ENCODE results near the gene ADAM19.

Gene ADAM19

DNA sequence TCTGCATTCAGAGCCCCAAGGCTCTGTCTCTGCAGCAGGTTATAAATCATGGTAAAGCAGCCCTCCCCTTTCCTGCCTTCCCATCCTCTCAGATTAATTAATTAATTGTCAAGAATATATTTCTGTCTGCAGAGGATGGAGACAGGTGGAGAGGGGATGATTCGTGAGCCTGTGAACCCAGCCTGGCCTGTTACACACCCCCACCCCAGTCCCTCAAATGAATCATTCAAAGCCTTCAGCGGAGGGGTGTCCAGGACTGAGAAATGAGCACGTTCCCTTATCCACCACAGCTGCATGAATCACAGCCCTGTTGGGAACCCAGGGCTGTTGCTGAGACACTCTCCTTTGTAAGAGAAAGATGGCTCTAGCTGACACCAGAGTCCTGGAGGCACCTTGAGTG, 59.6 kb downstream of the ADAM19 start:
- peak; percentile 96 for DNase-seq (ENCODE audit: low read depth)

DNA sequence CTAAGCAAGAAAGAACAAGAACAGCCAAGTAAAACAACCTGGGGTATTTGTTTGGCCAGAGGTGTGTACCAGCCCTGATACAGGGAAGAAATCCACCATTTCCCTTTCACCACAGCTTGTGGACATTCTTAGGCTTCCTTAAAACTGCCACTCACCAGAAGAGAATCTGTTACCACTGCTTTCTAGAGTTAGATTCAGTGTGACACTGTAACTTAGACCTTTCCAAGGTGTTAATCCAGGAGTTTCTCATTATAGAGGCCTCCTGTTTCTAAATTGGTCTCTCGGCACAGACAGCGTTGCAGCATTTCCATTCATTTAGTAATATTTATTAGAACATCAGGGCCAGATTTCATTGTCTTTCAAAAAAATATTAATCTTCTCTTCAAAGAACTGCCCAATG, 60.6 kb downstream of the ADAM19 start:
- DNase-seq (ENCODE audit: low read depth) = no peak

DNA sequence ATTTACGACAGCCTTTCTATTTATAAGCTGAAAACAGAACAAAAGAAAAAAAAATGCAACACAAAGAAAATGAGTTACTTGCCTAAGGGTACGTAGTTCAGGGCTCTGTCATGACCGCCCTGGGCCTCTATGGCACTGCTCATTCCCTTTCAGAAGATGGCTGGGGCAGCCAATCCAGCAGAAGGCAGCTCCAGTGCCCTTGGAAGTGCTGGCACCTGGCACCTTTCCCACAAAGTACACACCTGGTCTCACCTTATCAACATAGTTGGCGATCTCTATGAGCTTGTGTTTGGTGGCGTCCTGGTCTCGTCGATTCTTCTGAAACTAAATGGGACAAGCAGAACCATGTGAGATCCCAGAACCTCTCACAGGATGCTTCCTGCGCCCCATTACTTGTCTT, 62.4 kb downstream of the ADAM19 start:
- no peak for DNase-seq (ENCODE audit: low read depth)

DNA sequence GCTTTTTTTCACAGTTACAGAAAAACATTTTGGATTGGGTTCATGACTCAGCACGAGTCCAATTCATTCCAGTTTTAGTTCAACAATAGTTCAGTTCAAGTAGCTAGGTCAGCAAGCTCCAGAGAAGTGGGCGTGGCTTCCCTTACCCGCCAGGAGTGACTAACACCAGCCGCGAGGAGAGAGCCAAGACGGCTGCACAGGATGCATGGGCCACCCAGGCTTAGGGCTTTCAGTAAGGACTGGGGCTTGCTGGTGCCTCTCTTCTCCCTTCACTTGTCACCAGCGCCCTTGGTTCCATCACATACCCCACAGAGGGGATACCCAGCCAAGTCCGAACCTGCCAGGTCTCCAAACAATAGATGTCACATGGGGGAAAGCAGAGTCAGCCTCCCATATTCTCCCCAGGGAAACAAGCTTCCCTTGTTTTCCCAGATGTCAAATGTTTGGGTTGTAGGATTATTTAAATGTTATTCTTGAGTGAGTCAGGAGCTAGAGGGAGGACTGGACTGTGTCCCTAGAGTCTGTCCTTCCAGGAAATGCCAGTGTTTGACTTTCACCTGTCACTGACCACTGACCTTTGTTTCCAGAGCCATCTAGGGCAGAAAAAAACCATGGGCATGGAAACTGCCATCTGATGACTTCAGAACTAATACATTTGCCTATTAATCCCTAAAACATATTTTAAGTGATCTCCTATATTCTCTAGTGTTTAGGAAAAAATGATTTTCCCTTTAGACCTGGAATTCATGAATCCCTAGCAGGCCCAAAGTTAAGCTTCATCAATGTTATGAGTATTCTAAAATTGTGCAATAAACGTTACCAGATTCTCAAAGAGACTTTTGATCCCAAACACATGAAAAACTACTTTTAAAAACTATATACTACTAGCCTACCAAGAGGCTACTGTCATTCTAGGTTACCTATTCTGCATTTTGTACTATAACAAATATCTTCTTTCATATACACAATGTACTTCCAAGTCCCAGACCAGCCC, 63.6 kb downstream of the ADAM19 start:
- DNase-seq (ENCODE audit: low read depth) = peak; percentile 98

DNA sequence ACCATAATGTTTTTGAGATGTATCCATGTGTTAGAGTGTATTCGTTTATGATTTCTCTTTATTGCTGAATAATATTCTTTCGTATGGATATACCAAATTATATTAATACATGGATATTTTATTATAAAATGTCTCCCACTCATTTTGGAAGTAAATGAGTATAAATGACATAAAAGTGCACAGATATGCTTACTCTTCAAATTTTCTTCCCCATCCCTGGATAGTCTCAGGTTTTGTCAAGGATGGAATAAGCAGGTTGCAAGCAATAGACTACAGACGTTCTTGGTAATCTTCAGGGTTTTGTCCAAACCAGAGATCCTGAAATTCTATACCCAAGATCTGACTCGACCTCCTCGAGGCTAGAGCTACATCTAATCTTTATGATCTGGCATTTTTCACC, 64.9 kb downstream of the ADAM19 start:
- peak; percentile 10 for DNase-seq (ENCODE audit: low read depth)

DNA sequence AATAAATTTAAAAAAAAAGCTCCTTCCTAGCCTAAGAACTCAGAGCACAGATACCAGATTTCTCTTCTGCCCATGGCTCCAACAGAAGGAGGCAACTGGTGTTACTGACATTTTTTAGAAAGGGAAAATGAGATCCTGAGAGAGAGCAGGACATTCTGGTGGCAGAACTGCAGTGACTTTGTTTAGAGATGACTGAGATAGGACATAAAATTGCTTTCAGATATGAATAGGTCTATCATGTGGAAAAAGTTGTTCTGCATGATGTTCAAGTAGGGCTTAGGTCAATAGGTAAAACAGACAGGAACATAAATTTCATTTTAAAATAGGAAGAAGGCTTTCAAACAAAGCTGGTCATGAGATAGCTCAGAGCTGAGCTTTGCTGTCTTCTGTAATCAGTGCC, 66.0 kb downstream of the ADAM19 start:
- DNase-seq (ENCODE audit: low read depth) = no peak

DNA sequence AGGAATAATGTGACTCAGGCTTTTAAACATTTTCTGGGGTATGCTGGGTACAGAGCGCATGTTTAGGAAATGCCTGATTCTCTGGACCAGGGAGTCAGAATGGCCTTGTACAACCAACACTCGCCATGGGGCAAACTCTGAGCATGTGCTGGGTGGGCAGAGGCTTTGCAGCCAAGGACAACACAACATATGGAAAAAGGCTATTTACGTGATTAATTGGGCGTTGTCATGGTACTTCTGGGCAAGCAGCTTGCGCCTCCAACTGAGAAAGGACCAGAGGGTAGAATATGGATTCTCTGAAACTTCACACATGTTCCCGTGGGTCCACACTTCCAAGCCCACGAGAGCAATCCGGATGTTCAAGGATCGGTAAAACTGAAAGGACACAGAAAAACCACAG, 66.5 kb downstream of the ADAM19 start:
- no peak for DNase-seq (ENCODE audit: low read depth)

DNA sequence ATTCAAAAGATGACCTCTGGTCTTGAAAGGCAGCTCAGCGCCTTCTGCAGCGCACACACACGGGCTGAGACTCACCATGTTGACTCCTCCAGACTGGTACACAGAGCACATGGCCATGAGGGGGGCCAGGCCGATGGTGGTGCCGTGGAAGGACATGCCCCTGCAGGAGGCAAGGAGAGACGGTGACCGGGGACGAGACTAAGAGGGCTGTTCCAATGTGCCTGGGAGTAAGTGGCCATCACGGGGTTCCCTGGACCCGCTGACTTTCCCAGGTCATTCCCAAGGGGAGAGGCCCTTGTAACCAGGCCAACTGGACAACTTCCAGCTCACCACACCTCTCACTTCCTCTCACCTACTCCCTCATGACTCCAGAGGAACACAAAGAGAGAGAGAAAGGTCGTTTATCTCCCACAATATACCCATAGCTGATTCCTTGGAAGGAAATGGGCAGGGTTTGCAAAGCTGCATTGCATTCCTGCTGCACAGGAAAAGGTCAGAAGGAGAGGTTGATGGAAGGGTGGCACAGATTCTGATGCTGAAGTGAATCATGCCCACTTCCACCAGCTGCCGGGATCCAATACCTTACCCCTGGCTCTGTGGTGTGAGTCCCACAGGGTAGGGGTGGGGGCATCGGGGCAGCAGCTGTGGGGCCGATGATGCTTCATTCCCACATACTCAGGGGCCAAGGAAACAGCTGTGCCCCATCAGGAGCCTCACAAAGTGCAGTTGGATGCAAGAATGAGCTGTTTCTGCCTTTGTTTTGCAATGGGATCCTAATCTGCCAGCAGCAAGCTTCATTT, 68.4 kb downstream of the ADAM19 start:
- DNase-seq (ENCODE audit: low read depth) = no peak

DNA sequence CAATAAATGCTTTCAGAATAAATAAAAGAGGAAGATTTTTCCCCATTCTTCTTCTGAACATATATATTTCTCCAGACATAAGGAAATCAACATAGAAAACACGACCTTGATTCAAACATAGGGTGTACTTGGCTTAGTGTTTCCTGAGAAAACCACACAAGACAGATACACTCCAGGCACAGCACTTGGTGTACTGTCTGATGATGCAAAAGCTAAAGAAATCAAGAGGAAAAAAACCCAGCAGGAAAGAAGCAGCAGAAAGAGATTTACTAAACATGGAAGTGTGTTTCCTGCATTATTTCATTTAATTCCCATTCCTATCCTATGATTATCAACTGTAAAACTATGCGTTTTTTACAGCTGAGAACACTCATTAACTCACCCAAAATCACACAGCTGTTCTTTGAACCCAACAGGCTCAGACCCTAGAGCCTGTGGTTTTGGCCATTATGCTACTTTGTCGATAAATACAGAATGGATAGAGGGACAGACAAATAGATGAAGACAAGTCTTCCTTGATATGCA, 69.4 kb downstream of the ADAM19 start:
- DNase-seq (ENCODE audit: low read depth) = no peak

DNA sequence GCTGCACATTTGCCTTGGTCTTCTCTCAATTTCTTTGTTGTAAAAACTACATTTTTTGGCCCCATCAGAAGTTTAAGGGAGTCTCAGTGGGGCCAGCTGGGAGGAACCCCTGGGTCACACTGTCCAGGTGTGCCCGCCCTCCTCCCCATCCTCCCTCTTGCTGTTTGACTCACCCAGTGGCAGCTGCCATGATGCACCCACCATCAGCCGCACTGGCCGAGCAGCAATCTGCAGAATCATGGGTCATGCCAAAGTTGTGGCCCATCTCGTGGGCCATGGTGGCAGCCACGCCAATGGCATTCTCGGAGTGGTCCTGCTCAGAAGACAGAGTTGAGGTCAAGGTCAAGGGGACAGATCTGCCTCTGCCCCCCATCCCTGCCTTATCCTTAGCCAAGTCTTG, 70.1 kb downstream of the ADAM19 start:
- DNase-seq (ENCODE audit: low read depth) = no peak

DNA sequence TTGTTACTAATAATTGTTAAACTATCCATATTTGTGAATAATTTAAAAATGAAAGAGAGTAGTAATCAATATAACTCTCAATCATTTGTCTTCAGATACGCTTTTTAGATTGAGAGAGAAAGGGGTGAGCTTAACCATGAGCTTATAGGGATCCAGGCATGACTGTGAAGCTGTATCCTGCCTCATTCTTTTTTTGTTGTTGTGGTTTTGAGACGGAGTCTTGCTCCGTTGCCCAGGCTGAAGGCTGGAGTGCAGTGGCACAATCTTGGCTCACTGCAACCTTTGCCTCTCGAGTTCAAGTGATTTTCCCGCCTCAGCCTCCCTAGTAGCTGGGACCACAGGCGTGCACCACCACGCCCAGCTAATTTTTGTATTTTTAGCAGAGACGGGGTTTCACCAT, 71.5 kb downstream of the ADAM19 start:
- DNase-seq (ENCODE audit: low read depth) = no peak

DNA sequence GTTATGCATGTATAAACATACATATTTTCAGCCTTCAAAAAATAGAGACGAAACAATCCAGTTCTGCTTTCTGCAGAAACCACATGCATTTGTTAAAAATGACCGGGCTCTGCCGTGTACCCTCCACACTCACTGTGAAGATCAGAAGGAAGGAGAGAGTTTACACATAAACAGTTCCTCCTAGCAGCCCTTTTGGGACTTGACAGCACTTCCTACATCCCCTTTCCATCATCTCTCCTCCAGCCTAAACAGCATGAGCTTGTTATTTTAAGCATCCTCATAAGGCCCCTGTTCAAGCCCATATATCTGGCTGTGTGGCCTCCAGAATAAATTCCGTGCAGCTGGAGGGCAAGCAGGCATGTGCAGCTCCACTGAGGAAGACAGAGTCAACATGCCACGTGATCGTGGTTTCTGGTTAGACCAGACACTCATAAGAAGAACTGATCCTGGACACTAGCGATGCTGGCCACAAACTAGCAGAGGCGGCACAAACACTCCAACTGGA, 73.4 kb downstream of the ADAM19 start:
- DNase-seq (ENCODE audit: low read depth) = no peak

DNA sequence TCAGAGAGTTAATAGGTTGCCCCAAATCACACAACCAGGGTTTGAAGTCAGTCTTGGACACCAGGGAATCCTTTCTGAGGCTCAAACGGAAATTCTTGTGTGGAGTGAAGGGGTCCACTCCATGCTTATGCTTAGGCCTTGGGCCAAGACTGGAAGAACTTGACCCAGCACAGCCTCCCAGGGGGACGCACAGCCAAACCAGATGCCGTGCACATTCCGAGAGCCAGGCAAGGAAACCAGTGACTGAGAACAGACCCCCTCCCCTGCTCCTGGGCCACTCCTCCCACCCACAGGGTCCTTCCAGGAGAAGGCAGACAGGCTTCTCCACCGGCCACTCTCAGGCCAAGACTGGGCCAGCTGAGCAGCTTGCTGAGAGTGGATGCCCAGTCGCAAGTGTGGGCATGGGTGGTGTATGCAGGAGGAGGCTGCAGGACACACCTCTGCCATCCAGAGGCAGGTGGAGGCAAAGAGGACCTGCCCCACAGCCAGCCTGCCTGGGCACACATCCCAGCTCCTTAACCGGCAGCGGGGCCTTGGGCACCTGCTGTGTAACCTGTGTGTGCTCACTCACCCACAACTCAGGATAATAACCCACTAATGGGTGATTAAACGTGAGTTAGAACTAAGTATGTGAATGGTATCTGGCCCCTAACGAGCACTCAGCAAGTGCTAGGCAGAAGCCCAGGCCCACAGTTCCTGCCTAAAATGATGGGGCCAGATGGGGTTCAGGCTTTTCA, 77.5 kb downstream of the ADAM19 start:
- no peak for DNase-seq (ENCODE audit: low read depth)

DNA sequence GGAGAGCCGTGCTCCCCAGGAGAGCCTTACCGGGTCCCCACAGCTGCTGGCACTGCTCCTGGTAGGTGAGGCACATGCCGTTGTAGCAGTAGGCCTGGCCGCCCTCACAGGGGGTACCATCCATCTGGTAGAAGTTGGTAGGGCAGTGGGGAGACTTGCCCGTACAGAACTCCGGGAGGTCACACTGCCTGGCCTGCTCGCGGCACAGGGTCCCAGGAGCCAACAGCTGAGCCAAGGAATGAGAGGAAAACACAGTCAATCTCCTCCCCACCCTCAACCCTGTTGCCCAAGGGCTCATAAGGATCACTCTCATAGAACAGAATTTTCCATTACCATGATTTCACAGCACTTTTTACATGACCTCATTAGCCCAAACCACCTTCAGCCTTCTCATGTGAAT, 78.7 kb downstream of the ADAM19 start:
- DNase-seq (ENCODE audit: low read depth) = no peak

DNA sequence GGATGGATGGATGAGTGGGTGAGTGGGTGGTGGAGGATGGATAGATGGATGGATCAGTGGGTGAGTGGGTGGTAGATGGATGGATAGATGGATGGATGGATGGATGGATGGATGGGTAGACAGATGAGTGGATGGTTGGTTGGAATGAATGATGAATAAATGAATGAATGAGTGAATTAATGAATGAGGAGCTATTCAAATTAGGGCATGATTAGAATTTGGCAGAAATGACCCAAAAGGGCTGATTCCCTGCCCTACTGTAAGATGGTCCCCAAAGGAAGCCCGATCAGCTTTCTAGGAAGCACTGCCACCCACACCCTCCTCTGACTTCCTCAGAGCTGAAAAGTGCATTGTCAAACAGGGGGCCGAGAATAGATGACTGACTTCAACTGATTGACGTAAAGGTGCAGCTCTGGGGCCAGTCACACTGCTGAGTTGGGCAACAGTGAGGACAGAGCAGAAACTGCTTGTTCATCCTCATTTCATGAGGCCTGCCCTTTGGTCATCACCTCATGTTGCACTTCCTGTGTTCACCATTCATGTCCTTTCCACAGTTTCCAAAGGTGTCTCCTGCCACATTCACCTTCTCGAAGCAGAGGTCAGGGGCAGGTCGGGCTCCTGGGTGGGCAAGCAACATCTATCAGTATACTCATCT, 81.3 kb downstream of the ADAM19 start:
- DNase-seq (ENCODE audit: low read depth) = no peak

DNA sequence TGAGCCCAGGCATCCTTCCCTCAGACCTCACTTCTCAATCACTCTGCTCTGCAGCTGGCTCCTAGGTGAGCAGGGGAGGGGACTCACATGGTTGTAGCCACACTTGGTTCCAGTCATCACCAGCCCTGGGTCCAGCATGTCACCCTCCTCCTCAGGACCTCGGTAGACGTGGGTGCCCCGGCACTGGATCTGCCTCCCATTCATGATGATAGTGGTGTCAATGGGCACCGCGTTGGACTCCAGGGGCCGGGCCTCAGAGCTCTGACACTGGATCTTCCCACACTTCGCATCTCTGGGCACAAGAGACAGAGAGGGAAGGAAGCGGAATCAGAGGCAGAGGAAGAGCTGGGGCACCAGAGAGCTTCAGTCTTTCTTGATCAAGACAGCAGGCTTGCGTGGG, 82.7 kb downstream of the ADAM19 start:
- no peak for DNase-seq (ENCODE audit: low read depth)

DNA sequence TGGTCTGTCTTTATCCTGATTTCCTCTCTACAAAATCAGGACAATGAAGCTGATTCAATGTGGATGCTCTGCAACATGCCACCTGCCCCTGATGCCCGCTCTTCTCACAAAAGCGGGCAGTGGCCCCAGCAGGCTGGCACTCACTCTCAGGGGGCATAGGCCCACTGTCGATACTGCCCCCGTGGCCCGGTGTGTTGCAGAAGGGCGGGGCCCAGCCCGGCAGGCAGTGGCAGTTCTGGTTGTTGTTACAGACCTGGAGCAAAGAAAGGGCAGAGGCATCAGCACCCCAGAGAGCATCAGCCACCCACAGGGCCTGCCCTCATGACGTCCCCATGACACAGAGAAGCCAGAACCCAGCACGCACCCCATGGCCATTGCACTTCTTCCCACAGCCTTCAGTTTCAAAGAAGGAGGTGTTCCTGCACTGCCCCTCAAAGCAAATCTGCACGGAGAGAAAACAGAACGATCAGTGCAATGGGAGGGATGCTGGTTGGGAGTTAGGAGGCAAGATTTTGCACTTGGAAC, 84.0 kb downstream of the ADAM19 start:
- no peak for DNase-seq (ENCODE audit: low read depth)

DNA sequence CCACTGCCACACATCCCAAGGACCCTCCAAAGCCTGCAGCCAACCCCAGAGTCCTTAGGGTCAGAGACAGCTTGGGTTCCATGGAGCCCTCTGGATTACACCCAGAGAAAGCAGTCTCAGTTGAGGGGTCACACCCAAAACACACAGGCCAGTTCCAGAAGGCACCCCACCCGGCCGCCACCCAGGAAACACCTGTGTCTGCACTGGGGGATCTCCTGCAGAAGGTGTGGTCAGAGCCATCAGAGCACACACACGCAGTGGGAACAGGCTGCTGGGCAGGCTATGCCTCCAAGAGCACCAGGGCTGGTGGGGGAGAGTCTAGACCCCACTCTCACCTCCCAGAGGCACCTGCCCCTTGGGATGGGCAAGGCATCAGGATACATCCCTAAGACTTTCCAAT, 88.2 kb downstream of the ADAM19 start:
- no peak for DNase-seq (ENCODE audit: low read depth)

DNA sequence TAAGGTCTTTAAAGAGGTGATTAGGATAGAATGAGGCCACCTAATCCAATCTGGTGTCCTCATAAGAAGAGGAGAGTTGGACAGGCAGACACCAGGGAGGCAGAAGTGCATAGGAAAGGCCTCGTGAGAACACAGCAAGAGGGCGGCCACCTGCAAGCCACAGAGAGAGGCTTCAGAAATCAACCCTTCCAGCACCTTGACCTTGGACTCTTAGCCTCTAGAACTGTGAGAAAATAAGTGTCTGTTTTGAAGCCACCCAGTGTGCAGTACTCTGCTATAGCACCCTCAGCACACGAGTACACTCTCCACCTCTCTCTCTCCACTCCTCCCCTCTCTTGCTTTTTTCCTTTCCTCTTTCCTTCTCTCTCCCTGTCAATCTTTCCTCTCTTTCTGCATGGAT, 88.7 kb downstream of the ADAM19 start:
- DNase-seq (ENCODE audit: low read depth) = no peak

DNA sequence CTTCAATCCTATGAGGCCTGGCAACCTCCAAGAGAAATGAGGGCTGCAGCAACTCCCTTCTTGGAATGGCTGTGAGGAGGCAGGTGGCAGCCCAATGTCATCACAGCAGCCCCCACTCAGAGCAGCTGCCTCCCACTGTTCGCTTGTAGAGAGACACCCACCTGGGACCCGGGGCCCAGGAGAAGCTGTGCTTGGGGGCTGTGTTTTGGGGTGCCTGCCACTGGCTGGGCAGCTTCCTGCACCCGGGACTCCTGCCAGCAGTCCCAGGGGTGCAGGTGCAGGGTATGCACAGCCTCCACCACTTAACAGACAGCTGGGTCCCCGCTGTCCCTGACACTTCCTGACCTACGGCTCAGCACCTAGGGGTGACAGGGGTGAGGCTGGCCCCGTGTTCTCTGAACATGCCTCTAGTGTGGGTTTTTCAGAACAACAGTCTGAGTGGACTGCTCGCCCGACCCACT, 89.3 kb downstream of the ADAM19 start:
- DNase-seq (ENCODE audit: low read depth) = no peak

DNA sequence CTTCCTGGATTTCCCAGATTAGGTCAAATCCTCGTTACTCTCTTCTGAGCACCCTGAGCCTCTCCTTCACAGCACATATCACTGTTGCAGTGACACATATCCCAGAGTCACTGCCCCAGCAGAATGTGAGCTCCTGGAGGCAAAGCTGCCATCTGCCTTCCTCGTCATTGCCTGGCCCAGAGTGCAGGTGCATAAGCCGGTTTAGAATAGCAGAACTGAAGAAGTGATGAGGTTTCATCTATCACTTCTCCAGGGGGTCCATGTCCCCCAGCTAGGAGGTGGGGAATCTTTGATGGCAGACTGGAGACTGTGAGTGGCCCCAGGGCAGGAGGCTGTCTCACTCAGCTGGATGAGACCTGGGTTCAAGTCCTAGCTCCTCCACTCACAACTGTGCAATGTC, 89.8 kb downstream of the ADAM19 start:
- no peak for DNase-seq (ENCODE audit: low read depth)
